KMS-11 (cell line): ENCODE measurements around the gene EGR1.

Source experiments
- H2AFZ ChIP-seq: fragments of 200-600 bp; sonication (generic); 2 replicates; pipeline ENCODE4 v1.6.1; 2016; ENCODE audit warnings: antibody characterized with exemption, mixed run types, low read depth
- H3K27ac ChIP-seq: fragments of 200-600 bp; sonication (generic); 2 replicates; pipeline ENCODE4 v1.6.1; 2016; ENCODE audit warnings: mild to moderate bottlenecking, mixed run types
- H3K27me3 ChIP-seq: fragments of 200-600 bp; sonication (generic); 2 replicates; pipeline ENCODE4 v1.6.1; 2017; ENCODE audit warnings: mild to moderate bottlenecking, low read depth, mixed run types, moderate library complexity; ENCODE audit not compliant: insufficient read depth
- H3K36me3 ChIP-seq: fragments of 200-600 bp; sonication (generic); 2 replicates; pipeline ENCODE4 v1.6.1; 2017; ENCODE audit warnings: mild to moderate bottlenecking, mixed run types; ENCODE audit not compliant: insufficient read depth
- H3K4me1 ChIP-seq: fragments of 200-600 bp; sonication (generic); 2 replicates; pipeline ENCODE4 v1.6.1; 2016; ENCODE audit warnings: mild to moderate bottlenecking, low read depth, mixed run types; ENCODE audit not compliant: poor library complexity, severe bottlenecking
- H3K4me2 ChIP-seq: fragments of 200-600 bp; sonication (generic); 2 replicates; pipeline ENCODE4 v1.7.0; 2016; ENCODE audit warnings: mild to moderate bottlenecking, mixed run types
- H3K4me3 ChIP-seq: fragments of 200-600 bp; sonication (generic); IDR thresholded peaks from 2 replicates; pipeline ENCODE4 v1.6.1; 2017; ENCODE audit warnings: low read depth, low read length, mixed read lengths; ENCODE audit not compliant: insufficient read depth
- H3K79me2 ChIP-seq: fragments of 200-600 bp; sonication (generic); 2 replicates; pipeline ENCODE4 v1.6.1; 2016; ENCODE audit warnings: low read depth, mixed run types; ENCODE audit not compliant: insufficient read depth
- H3K9ac ChIP-seq: fragments of 200-600 bp; sonication (generic); 2 replicates; pipeline ENCODE4 v1.6.1; 2016; ENCODE audit warnings: mild to moderate bottlenecking, mixed run types
- H4K20me1 ChIP-seq: fragments of 200-600 bp; sonication (generic); 2 replicates; pipeline ENCODE4 v1.6.1; 2016; ENCODE audit warnings: mild to moderate bottlenecking, mixed run types; ENCODE audit not compliant: insufficient read depth
- CTCF ChIP-seq: fragments of 200-600 bp; sonication (generic); conservative IDR thresholded peaks from 2 replicates; pipeline ENCODE4 v1.6.1; 2017; ENCODE audit warnings: low read depth, mild to moderate bottlenecking, antibody characterized with exemption, low read length, moderate library complexity, mixed read lengths

The EGR1 gene

GRCh38 chr5:138460032-138460693, 5.1 kb upstream of the EGR1 start:
- H3K4me3 ChIP-seq = no peak overlapping the region
- H3K4me1 ChIP-seq = peaks cover 6% of the 10 kb centered on the region
- H3K27me3 ChIP-seq = no peaks in the 10 kb centered on the region; the same call in 1 of the 2 replicates
- H3K4me2 ChIP-seq = no peak overlapping the region
- H4K20me1 ChIP-seq = no peaks in the 10 kb centered on the region
- no peak overlapping the region for H3K9ac ChIP-seq
- no peaks in the 10 kb centered on the region for H3K79me2 ChIP-seq
- H3K27ac ChIP-seq = no peak overlapping the region
- no peaks in the 10 kb centered on the region for H3K36me3 ChIP-seq
- TF ChIP-seq CTCF = no peak
- H2AFZ ChIP-seq = no peak overlapping the region

- no peak overlapping the region for H3K4me3 ChIP-seq
- no peaks in the 10 kb centered on the region for H3K36me3 ChIP-seq
- no peaks in the 10 kb centered on the region for H3K79me2 ChIP-seq
- no peak for TF ChIP-seq CTCF
- no peak overlapping the region for H3K27ac ChIP-seq
- H3K9ac ChIP-seq = no peak overlapping the region
- H2AFZ ChIP-seq = no peak overlapping the region
- H3K4me2 ChIP-seq = no peak overlapping the region
- no peaks in the 10 kb centered on the region; the same call in 1 of the 2 replicates for H3K27me3 ChIP-seq
- no peaks in the 10 kb centered on the region for H4K20me1 ChIP-seq
- peaks cover 6% of the 10 kb centered on the region for H3K4me1 ChIP-seq
These were observed 3.7 kb upstream of the EGR1 start for GRCh38 chr5:138461343-138462125.

GRCh38 chr5:138463419-138464007, 1.8 kb upstream of the EGR1 start:
- H3K4me3 ChIP-seq = no peak overlapping the region
- H3K4me1 ChIP-seq = peaks cover 6% of the 10 kb centered on the region
- peak overlapping the region; percentile 98 for H2AFZ ChIP-seq
- no peaks in the 10 kb centered on the region for H3K79me2 ChIP-seq
- H3K9ac ChIP-seq = peak overlapping the region; percentile 81
- H3K27me3 ChIP-seq = 0 out of 2 replicates have a peak, but pooled peaks cover 3% of the 10 kb centered on the region
- TF ChIP-seq CTCF = no peak
- H3K36me3 ChIP-seq = no peaks in the 10 kb centered on the region
- peak overlapping the region; percentile 78 for H3K27ac ChIP-seq
- H4K20me1 ChIP-seq = no peaks in the 10 kb centered on the region
- peak overlapping the region; percentile 97 for H3K4me2 ChIP-seq

GRCh38 chr5:138464008-138464387, 1.3 kb upstream of the EGR1 start:
- Histone ChIP-seq H3K36me3 (no peaks in the 10 kb centered on the region), H3K4me3 (no peak overlapping the region), H3K27ac (peak overlapping the region; percentile 78), H3K9ac (peak overlapping the region; percentile 81), H3K4me2 (peak overlapping the region; percentile 97), H3K79me2 (no peaks in the 10 kb centered on the region), H3K27me3 (0 out of 2 replicates have a peak, but pooled peaks cover 3% of the 10 kb centered on the region), H4K20me1 (no peaks in the 10 kb centered on the region), H3K4me1 (peaks cover 6% of the 10 kb centered on the region), H2AFZ (peak overlapping the region; percentile 98)
- peak; percentile 84 for TF ChIP-seq CTCF
